Endodermal cell (in vitro differentiated cells): ENCODE results near the gene JADE3. TPM values are rescaled to one million over a fixed set of nuclear protein-coding genes. Genes with fewer than 3 reads are reported as not detected.

ENCODE experiments used
- DNase-seq: peaks from one replicate; pipeline ENCODE4 v3.0.0-alpha.2; 2017
- H3K27ac ChIP-seq: 2 replicates; pipeline ENCODE4 v1.5.1; 2013; ENCODE audit warnings: mild to moderate bottlenecking, low read depth, low read length, moderate library complexity
- H3K27me3 ChIP-seq: 2 replicates; pipeline ENCODE4 v1.6.1; 2013; ENCODE audit warnings: mild to moderate bottlenecking, low read length, moderate library complexity; ENCODE audit not compliant: insufficient read depth, control insufficient read depth, poor library complexity, severe bottlenecking
- H3K36me3 ChIP-seq: 2 replicates; pipeline ENCODE4 v1.7.0; 2013; ENCODE audit warnings: mild to moderate bottlenecking, low read length, moderate library complexity; ENCODE audit not compliant: control insufficient read depth, insufficient read depth
- H3K4me1 ChIP-seq: one replicate; pipeline ENCODE4 v1.7.0; 2013; ENCODE audit warnings: low read length; ENCODE audit not compliant: control insufficient read depth, insufficient read depth
- H3K4me3 ChIP-seq: 2 replicates; pipeline ENCODE4 v1.5.1; 2013; ENCODE audit warnings: mild to moderate bottlenecking, low read length, moderate library complexity
- H3K9ac ChIP-seq: 2 replicates; pipeline ENCODE4 v1.6.1; 2013; ENCODE audit warnings: mild to moderate bottlenecking, low read length, moderate library complexity; ENCODE audit not compliant: poor library complexity, severe bottlenecking; ENCODE audit errors: extremely low read depth
- H3K9me3 ChIP-seq: 2 replicates; pipeline ENCODE4 v1.6.1; 2013; ENCODE audit warnings: mild to moderate bottlenecking, low read length, moderate library complexity; ENCODE audit not compliant: control insufficient read depth
- H3K27ac Mint-ChIP-seq: 2 replicates; pipeline ENCODE4 v1.8.0; 2020; ENCODE audit warnings: mixed read lengths
- H3K27me3 Mint-ChIP-seq: 2 replicates; pipeline ENCODE4 v1.8.0; 2021; ENCODE audit warnings: mild to moderate bottlenecking, mixed read lengths; ENCODE audit not compliant: insufficient read depth
- H3K36me3 Mint-ChIP-seq: 2 replicates; pipeline ENCODE4 v1.8.0; 2020; ENCODE audit warnings: low read depth, mixed read lengths
- H3K4me1 Mint-ChIP-seq: 2 replicates; pipeline ENCODE4 v1.8.0; 2020; ENCODE audit warnings: mixed read lengths
- H3K4me3 Mint-ChIP-seq: 2 replicates; pipeline ENCODE4 v1.8.0; 2020; ENCODE audit warnings: mild to moderate bottlenecking, moderate library complexity, mixed read lengths
- H3K9me3 Mint-ChIP-seq: 2 replicates; pipeline ENCODE4 v1.8.0; 2020; ENCODE audit warnings: mild to moderate bottlenecking, mixed read lengths
- WGBS, 2 experiments: methylation state at CpG; one replicate each; pipeline versions ENCODE4 v1.1.5 to v1.1.7; 2013; ENCODE audit warnings: missing lambda C conversion rate in 2 of 2, mixed read lengths in 1 of 2; ENCODE audit not compliant: insufficient coverage in 1 of 2, insufficient read length in 1 of 2; 5-methylcytosine and 5-hydroxymethylcytosine counted together
- total RNA-seq, 2 donors: library from RNA; stranded (reverse); fragmentation: NEBNext Ultra II Directional in 1 of 2; extraction: Animal tissue kit (Norgen Biotek cat#: 25700) in 1 of 2; gene quantifications; 2 replicates in 1 of 2; 3 replicates in 1 of 2; pipeline ENCODE4 v1.2.1, GENCODE V29; 2021
- TF ChIP-seq, protein P1 (sequence below): fragments of 200-600 bp; sonication (generic); conservative IDR thresholded peaks from 2 replicates; pipeline ENCODE4 v1.5.0; 2021; ENCODE audit warnings: antibody characterized with exemption, mild to moderate bottlenecking

The JADE3 gene
- total RNA-seq, 2 donors from 2014 or later, result 26.4 to 31.3 TPM

DNA sequence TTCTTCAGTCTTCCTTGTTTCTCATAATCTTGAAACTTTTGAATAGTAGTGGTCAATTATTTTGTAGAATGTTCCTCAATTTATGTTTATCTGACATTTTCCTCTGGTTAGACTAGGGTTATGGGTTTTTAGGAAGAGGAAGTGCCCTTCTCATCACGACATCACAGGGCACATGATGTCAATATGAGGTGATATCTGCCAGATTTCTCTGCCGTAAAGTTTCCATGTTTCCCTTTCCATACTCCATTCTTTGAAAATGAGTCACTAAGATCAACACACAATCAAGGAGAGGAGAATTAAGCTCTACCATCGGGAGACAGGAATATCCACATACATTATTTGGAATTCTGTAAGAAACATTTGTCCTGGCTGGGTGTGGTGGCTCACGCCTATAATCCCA, 46.9 kb upstream of the JADE3 start:
- H3K9me3 ChIP-seq, result no peaks in the 10 kb centered on the region
- H3K9ac ChIP-seq, result no peak overlapping the region
- H3K4me1 Mint-ChIP-seq, result no peaks in the 10 kb centered on the region
- H3K27me3 Mint-ChIP-seq, result no peaks in the 10 kb centered on the region
- DNase-seq, result no peak
- H3K4me1 ChIP-seq, result no peaks in the 10 kb centered on the region
- no peak overlapping the region for H3K4me3 Mint-ChIP-seq
- peaks cover 8% of the 10 kb centered on the region for H3K36me3 ChIP-seq
- peaks cover 43% of the 10 kb centered on the region for H3K9me3 Mint-ChIP-seq
- no peak overlapping the region for H3K4me3 ChIP-seq
- H3K27ac ChIP-seq, result no peak overlapping the region
- H3K27ac Mint-ChIP-seq, result no peak overlapping the region
- WGBS, 2 experiments, result 87% methylated on average over 3 of the region's 4 CpGs; no CpG with 5 or more reads in 1 of the 2 experiments
- no peaks in the 10 kb centered on the region for H3K27me3 ChIP-seq
- H3K36me3 Mint-ChIP-seq, result peaks cover 34% of the 10 kb centered on the region
- TF ChIP-seq, protein P1, sequence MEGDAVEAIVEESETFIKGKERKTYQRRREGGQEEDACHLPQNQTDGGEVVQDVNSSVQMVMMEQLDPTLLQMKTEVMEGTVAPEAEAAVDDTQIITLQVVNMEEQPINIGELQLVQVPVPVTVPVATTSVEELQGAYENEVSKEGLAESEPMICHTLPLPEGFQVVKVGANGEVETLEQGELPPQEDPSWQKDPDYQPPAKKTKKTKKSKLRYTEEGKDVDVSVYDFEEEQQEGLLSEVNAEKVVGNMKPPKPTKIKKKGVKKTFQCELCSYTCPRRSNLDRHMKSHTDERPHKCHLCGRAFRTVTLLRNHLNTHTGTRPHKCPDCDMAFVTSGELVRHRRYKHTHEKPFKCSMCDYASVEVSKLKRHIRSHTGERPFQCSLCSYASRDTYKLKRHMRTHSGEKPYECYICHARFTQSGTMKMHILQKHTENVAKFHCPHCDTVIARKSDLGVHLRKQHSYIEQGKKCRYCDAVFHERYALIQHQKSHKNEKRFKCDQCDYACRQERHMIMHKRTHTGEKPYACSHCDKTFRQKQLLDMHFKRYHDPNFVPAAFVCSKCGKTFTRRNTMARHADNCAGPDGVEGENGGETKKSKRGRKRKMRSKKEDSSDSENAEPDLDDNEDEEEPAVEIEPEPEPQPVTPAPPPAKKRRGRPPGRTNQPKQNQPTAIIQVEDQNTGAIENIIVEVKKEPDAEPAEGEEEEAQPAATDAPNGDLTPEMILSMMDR, result no peak

DNA sequence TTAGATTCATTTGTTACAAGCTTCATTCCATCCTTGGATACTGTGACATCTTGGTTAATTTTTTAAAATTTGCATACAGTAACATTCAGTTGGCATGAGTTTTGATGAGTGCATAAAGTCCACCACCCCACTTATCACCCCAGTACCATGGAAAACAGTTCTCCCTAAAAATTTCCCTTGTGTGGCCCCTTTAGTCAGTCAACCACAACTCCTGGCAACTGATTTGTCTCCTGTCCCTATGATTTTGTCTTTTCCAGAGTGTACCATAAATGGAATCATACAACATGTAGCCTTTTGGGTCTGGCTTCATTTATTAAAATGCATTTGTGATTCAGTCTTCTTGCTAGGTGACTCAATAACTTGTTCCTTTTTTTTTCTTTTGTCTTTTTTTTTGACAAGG, 45.5 kb upstream of the JADE3 start:
- peaks cover 36% of the 10 kb centered on the region for H3K36me3 Mint-ChIP-seq
- no peak overlapping the region for H3K9ac ChIP-seq
- H3K27me3 Mint-ChIP-seq, result no peaks in the 10 kb centered on the region
- TF ChIP-seq, protein P1, result no peak
- H3K27ac ChIP-seq, result no peak overlapping the region
- H3K9me3 Mint-ChIP-seq, result peaks cover 48% of the 10 kb centered on the region
- H3K36me3 ChIP-seq, result no peaks in the 10 kb centered on the region
- H3K4me3 Mint-ChIP-seq, result no peak overlapping the region
- H3K4me1 ChIP-seq, result no peaks in the 10 kb centered on the region
- H3K27me3 ChIP-seq, result no peaks in the 10 kb centered on the region
- no peak for DNase-seq
- no peak overlapping the region for H3K27ac Mint-ChIP-seq
- no peaks in the 10 kb centered on the region for H3K9me3 ChIP-seq
- no peaks in the 10 kb centered on the region for H3K4me1 Mint-ChIP-seq
- no peak overlapping the region for H3K4me3 ChIP-seq

DNA sequence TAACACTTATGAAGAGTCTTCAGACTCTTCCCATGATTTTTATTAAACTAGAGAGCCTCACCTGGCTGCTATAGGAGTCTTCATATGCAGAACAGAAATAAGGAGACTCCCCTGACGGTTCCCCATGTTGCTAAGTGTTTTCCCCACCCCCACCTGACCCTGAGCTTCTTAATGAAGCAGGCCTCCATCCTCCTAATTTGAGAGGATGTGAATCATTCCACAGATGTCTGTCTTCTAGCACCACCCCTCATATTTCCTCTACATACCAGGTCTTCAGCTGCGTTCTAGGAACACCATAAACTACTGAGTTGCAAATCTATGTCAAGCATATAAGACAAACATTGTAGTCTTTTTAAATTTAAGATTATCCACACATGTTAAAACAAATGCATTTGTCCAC, 38.5 kb upstream of the JADE3 start:
- H3K4me3 Mint-ChIP-seq, result no peak overlapping the region
- no peak overlapping the region for H3K27ac Mint-ChIP-seq
- H3K27me3 Mint-ChIP-seq, result no peaks in the 10 kb centered on the region
- TF ChIP-seq, protein P1, result no peak
- H3K36me3 Mint-ChIP-seq, result peaks cover 13% of the 10 kb centered on the region
- Histone ChIP-seq H3K27me3 (no peaks in the 10 kb centered on the region), H3K27ac (no peak overlapping the region), H3K36me3 (no peaks in the 10 kb centered on the region), H3K4me3 (no peak overlapping the region), H3K9ac (no peak overlapping the region), H3K4me1 (no peaks in the 10 kb centered on the region), H3K9me3 (no peaks in the 10 kb centered on the region)
- DNase-seq, result no peak
- H3K4me1 Mint-ChIP-seq, result no peaks in the 10 kb centered on the region
- WGBS, 2 experiments, result 80% methylated on average over 2 of the region's 2 CpGs; no CpG with 5 or more reads in 1 of the 2 experiments
- peaks cover 33% of the 10 kb centered on the region for H3K9me3 Mint-ChIP-seq
